HepG2 (cell line): ENCODE measurements around the gene SYTL2. TPM values are rescaled to one million over a fixed set of nuclear protein-coding genes. Genes with fewer than 3 reads are reported as not detected.

Experiments
- AGO1 ChIP-seq: fragments of 200-400 bp; formaldehyde crosslinking; IDR thresholded peaks from 2 replicates; pipeline ENCODE4 v1.6.1; 2017; ENCODE audit warnings: mild to moderate bottlenecking, low read depth, low read length, moderate library complexity; ENCODE audit not compliant: poor library complexity, severe bottlenecking
- ARID2 ChIP-seq: sonication (generic); formaldehyde crosslinking; IDR thresholded peaks from 2 replicates; pipeline ENCODE4 v1.8.1; 2022; ENCODE audit warnings: mild to moderate bottlenecking, missing genetic modification reagents, borderline replicate concordance
- ATAD3A ChIP-seq: sonication (generic); formaldehyde crosslinking; IDR thresholded peaks from 2 replicates; pipeline ENCODE4 v1.4.0; 2020; ENCODE audit warnings: missing genetic modification reagents
- ATF4 ChIP-seq, 2 experiments: fragments of 450-650 bp in 1 of 2; sonication (generic) in 1 of 2; formaldehyde crosslinking; IDR thresholded peaks; 2 replicates each; pipeline versions ENCODE4 v1.5.0 to v1.8.0; 2020 to 2022; ENCODE audit warnings: mild to moderate bottlenecking in 1 of 2, missing genetic modification reagents in 1 of 2
- CBX2 ChIP-seq, 2 experiments: fragments of 200-600 bp in 1 of 2; sonication (generic); formaldehyde crosslinking in 1 of 2; IDR thresholded peaks; 2 replicates each; pipeline versions ENCODE4 v1.7.0 to v1.8.1; 2018 to 2022; ENCODE audit warnings: low read depth in 2 of 2, low read length in 1 of 2, mild to moderate bottlenecking in 1 of 2, missing genetic modification reagents in 1 of 2
- GATA4 ChIP-seq: sonication (generic); IDR thresholded peaks from 2 replicates; pipeline ENCODE4 v1.6.1; 2016; ENCODE audit warnings: antibody characterized with exemption, low read depth, borderline replicate concordance
- HMGXB4 ChIP-seq, 2 experiments: sonication (generic) in 1 of 2; formaldehyde crosslinking in 1 of 2; IDR thresholded peaks; 2 replicates each; pipeline versions ENCODE4 v1.4.0 to v1.6.1; 2018 to 2020; ENCODE audit warnings: missing genetic modification reagents in 2 of 2, borderline replicate concordance in 1 of 2, low read depth in 1 of 2, mild to moderate bottlenecking in 1 of 2, missing biosample characterization in 1 of 2
- HNF4A ChIP-seq: sonication (generic); formaldehyde crosslinking; IDR thresholded peaks from 2 replicates; pipeline ENCODE4 v1.4.0; 2020; ENCODE audit warnings: missing genetic modification reagents
- LBX2 ChIP-seq: sonication (generic); formaldehyde crosslinking; IDR thresholded peaks from 2 replicates; pipeline ENCODE4 v1.5.0; 2020; ENCODE audit warnings: missing genetic modification reagents, mild to moderate bottlenecking, borderline replicate concordance
- MXD3 ChIP-seq: IDR thresholded peaks from 2 replicates; pipeline ENCODE4 v1.6.1; 2016; ENCODE audit warnings: mild to moderate bottlenecking, missing biosample characterization, missing genetic modification reagents
- NKX3-1 ChIP-seq: sonication (generic); formaldehyde crosslinking; IDR thresholded peaks from 2 replicates; pipeline ENCODE4 v1.5.0; 2020; ENCODE audit warnings: missing genetic modification reagents
- SP4 ChIP-seq: sonication (generic); formaldehyde crosslinking; IDR thresholded peaks from 2 replicates; pipeline ENCODE4 v1.8.1; 2023; ENCODE audit warnings: mild to moderate bottlenecking, missing genetic modification reagents
- TCF7L2 ChIP-seq: IDR thresholded peaks from 2 replicates; pipeline ENCODE4 v1.6.1; 2011; ENCODE audit warnings: mild to moderate bottlenecking, low read depth, low read length, moderate library complexity
- ZFP36L1 ChIP-seq: sonication (generic); formaldehyde crosslinking; IDR thresholded peaks from 2 replicates; pipeline ENCODE4 v1.8.0; 2022; ENCODE audit warnings: mild to moderate bottlenecking, missing genetic modification reagents, moderate library complexity
- ZFP62 ChIP-seq: sonication (generic); formaldehyde crosslinking; IDR thresholded peaks from 2 replicates; pipeline ENCODE4 v1.4.0; 2020; ENCODE audit warnings: missing genetic modification reagents
- ZMAT5 ChIP-seq: sonication (generic); formaldehyde crosslinking; IDR thresholded peaks from 2 replicates; pipeline ENCODE4 v1.5.0; 2020; ENCODE audit warnings: mild to moderate bottlenecking, low read depth, missing genetic modification reagents, borderline replicate concordance
- ZNF367 ChIP-seq: sonication (generic); formaldehyde crosslinking; IDR thresholded peaks from 2 replicates; pipeline ENCODE4 v1.4.0; 2020; ENCODE audit warnings: missing genetic modification reagents, borderline replicate concordance
- ZNF546 ChIP-seq: sonication (generic); formaldehyde crosslinking; conservative IDR thresholded peaks from 2 replicates; pipeline ENCODE4 v1.8.1; 2023; ENCODE audit warnings: mild to moderate bottlenecking, missing genetic modification reagents
- polyA plus RNA-seq, 8 experiments: library from polyadenylated mRNA; depleted of rRNA in 3 of 8; stranded (reverse) in 7 of 8; unstranded in 1 of 8; fragments of >200 nt; fragmentation: Illumina TruSeq in 4 of 8; extraction: Trizol in 4 of 8; gene quantifications; 2 replicates each; pipeline versions ENCODE4 v1.2.1 to v1.2.3, GENCODE V29; 2011 to 2016; ENCODE audit warnings: low read depth in 4 of 8, missing spikeins in 1 of 8, mixed read lengths in 1 of 8; ENCODE audit not compliant: insufficient read depth in 1 of 8
- total RNA-seq, 5 experiments: library from RNA; depleted of rRNA; stranded (reverse); fragments of >200 nt; fragmentation: Illumina TruSeq; extraction: Trizol; gene quantifications; 2 replicates each; pipeline ENCODE4 v1.2.3, GENCODE V29; 2016; ENCODE audit warnings: low read depth in 1 of 5

The SYTL2 gene
- total and polyA plus RNA-seq, 2 of the 13 experiments (the other 11 are each of a cell fraction or from before 2014, with no cell fraction given), result 0.77 to 0.90 TPM

GRCh38 chr11:85854557-85855340, 43.8 kb upstream of the SYTL2 start (continued):
- TF ChIP-seq ATF4 (CRISPR knock-in tag; IDR thresholded peaks at IDR 0.05), result peak in 1 of 2 experiments; percentile 42; a peak in 2 of 4 replicates
- peak; percentile 93 for TF ChIP-seq NKX3-1 (CRISPR knock-in tag)
- peak; percentile 95 for TF ChIP-seq ZNF546 (CRISPR knock-in tag)
- no peak for TF ChIP-seq ATAD3A (CRISPR knock-in tag)
- peak; percentile 79 for TF ChIP-seq SP4 (CRISPR knock-in tag)
- TF ChIP-seq HMGXB4 (CRISPR knock-in tag; IDR thresholded peaks at IDR 0.05; ENCODE audit: borderline replicate concordance in 1 of 2, low read depth in 1 of 2), result peak; percentile 92 to 97
- TF ChIP-seq ZNF367, result no peak
- TF ChIP-seq LBX2, result no peak; the same call in 1 of the 2 replicates
- no peak for TF ChIP-seq CBX2 (IDR thresholded peaks at IDR 0.05; ENCODE audit: low read depth, low read length)
- no peak for TF ChIP-seq CBX2 (CRISPR knock-in tag; IDR thresholded peaks at IDR 0.05; ENCODE audit: low read depth)
- TF ChIP-seq MXD3 (CRISPR knock-in tag), result peak; percentile 94
- TF ChIP-seq ARID2 (CRISPR knock-in tag), result peak; percentile 84
- TF ChIP-seq ZFP62, result no peak
- TF ChIP-seq AGO1, result peak; percentile 74
- TF ChIP-seq ZFP36L1 (CRISPR knock-in tag), result peak; percentile 72; the same call in 1 of the 2 replicates
- TF ChIP-seq HNF4A (CRISPR knock-in tag), result peak; percentile 31; the same call in 1 of the 2 replicates
- no peak for TF ChIP-seq ZMAT5
- no peak for TF ChIP-seq GATA4
- TF ChIP-seq TCF7L2, result no peak
